SK-N-SH (cell line): ENCODE results near the gene MET. TPM values are rescaled to one million over a fixed set of nuclear protein-coding genes. Genes with fewer than 3 reads are reported as not detected.

Experiments used
- CTCF ChIA-PET: fragments of 300-600, 350-600 bp; formaldehyde crosslinking; extraction: SDS; loops from one replicate; lab custom pipeline; 2021; lab: Yijun Ruan, JAX
- POLR2A ChIA-PET: fragments of 350-600 bp; sonication (Branson Sonifier 250); formaldehyde crosslinking; extraction: SDS; loops from one replicate; lab custom pipeline; 2020; ENCODE audit warnings: antibody characterized with exemption, inconsistent platforms; lab: Yijun Ruan, JAX
- DNase-seq: peaks from one replicate; pipeline ENCODE4 v3.0.0; 2012
- H2AFZ ChIP-seq: fragments of 200-600 bp; sonication (generic); 2 replicates; pipeline ENCODE4 v1.8.1; 2016; ENCODE audit warnings: antibody characterized with exemption, mild to moderate bottlenecking, low read depth
- H3F3A ChIP-seq: fragments of 200-600 bp; sonication (generic); replicated peaks from 2 replicates; pipeline ENCODE3; 2016; ENCODE audit warnings: antibody characterized with exemption, mild to moderate bottlenecking; ENCODE audit not compliant: insufficient read depth
- H3K27ac ChIP-seq, 2 experiments: fragments of 200-500 bp in 1 of 2; fragments of 200-600 bp in 1 of 2; sonication (Bioruptor generic) in 1 of 2; sonication (generic), shearing (Covaris generic) in 1 of 2; 2 replicates each; pipeline versions ENCODE4 v1.5.1 to v1.6.1; 2014 to 2016; ENCODE audit warnings: low read depth in 2 of 2, inconsistent platforms in 1 of 2, low read length in 1 of 2, mild to moderate bottlenecking in 1 of 2, mixed read lengths in 1 of 2
- H3K27me3 ChIP-seq: fragments of 200-600 bp; sonication (generic), shearing (Covaris generic); 2 replicates; pipeline ENCODE4 v1.6.1; 2016; ENCODE audit warnings: mixed run types; ENCODE audit not compliant: insufficient read depth
- H3K36me3 ChIP-seq, 2 experiments: fragments of 200-500 bp in 1 of 2; fragments of 200-600 bp in 1 of 2; sonication (Bioruptor generic) in 1 of 2; sonication (generic) in 1 of 2; replicated peaks in 1 of 2; 2 replicates each; pipeline versions ENCODE3 to v1.5.1; 2014 to 2016; ENCODE audit warnings: low read length in 1 of 2, mild to moderate bottlenecking in 1 of 2; ENCODE audit not compliant: insufficient read depth in 2 of 2, control insufficient read depth in 1 of 2
- H3K4me1 ChIP-seq, 2 experiments: fragments of 200-500 bp in 1 of 2; fragments of 200-600 bp in 1 of 2; sonication (Bioruptor generic) in 1 of 2; sonication (generic), shearing (Covaris generic) in 1 of 2; 2 replicates each; pipeline versions ENCODE4 v1.5.1 to v1.6.1; 2014 to 2016; ENCODE audit warnings: low read depth in 1 of 2, low read length in 1 of 2, mixed run types in 1 of 2; ENCODE audit not compliant: insufficient read depth in 2 of 2, control insufficient read depth in 1 of 2
- H3K4me2 ChIP-seq: fragments of 200-600 bp; sonication (generic), shearing (Covaris generic); 2 replicates; pipeline ENCODE4 v1.6.1; 2017; ENCODE audit warnings: mixed run types
- H3K4me3 ChIP-seq, 2 experiments: fragments of 200-500 bp in 1 of 2; fragments of 200-600 bp in 1 of 2; sonication (Bioruptor generic) in 1 of 2; sonication (generic), shearing (Covaris generic) in 1 of 2; 2 replicates each; pipeline versions ENCODE4 v1.5.1 to v1.8.1; 2014 to 2016; ENCODE audit warnings: low read depth in 2 of 2, inconsistent platforms in 1 of 2, low read length in 1 of 2, mild to moderate bottlenecking in 1 of 2, mixed read lengths in 1 of 2, moderate library complexity in 1 of 2
- H3K79me2 ChIP-seq: fragments of 200-600 bp; sonication (generic); 2 replicates; pipeline ENCODE4 v1.8.1; 2017; ENCODE audit warnings: mild to moderate bottlenecking; ENCODE audit not compliant: insufficient read depth
- H3K9ac ChIP-seq: fragments of 200-600 bp; sonication (generic); 2 replicates; pipeline ENCODE4 v1.6.1; 2017; ENCODE audit warnings: mixed run types
- H3K9me2 ChIP-seq: fragments of 200-600 bp; sonication (generic); 2 replicates; pipeline ENCODE4 v1.6.1; 2017; ENCODE audit warnings: mixed run types
- H3K9me3 ChIP-seq: fragments of 200-600 bp; sonication (generic); 2 replicates; pipeline ENCODE4 v1.6.1; 2017; ENCODE audit warnings: mixed run types, mild to moderate bottlenecking, moderate library complexity
- H4K20me1 ChIP-seq: fragments of 200-600 bp; sonication (generic); 2 replicates; pipeline ENCODE4 v1.6.1; 2017; ENCODE audit warnings: mild to moderate bottlenecking, mixed run types; ENCODE audit not compliant: insufficient read depth
- CHD2 ChIP-seq: fragments of 150-350 bp; IDR thresholded peaks from 2 replicates; pipeline ENCODE4 v1.6.1; 2018; ENCODE audit warnings: low read length; ENCODE audit not compliant: partially characterized antibody
- ELF1 ChIP-seq: IDR thresholded peaks from 2 replicates; pipeline ENCODE4 v1.4.0; 2012
- FOSL2 ChIP-seq: IDR thresholded peaks from 2 replicates; pipeline ENCODE4 v1.4.0; 2012; ENCODE audit warnings: low read depth, mild to moderate bottlenecking, moderate library complexity, borderline replicate concordance
- MEF2A ChIP-seq: IDR thresholded peaks from 2 replicates; pipeline ENCODE4 v1.4.0; 2012; ENCODE audit warnings: low read depth, borderline replicate concordance
- MXI1 ChIP-seq: IDR thresholded peaks from 2 replicates; pipeline ENCODE4 v1.6.1; 2012; ENCODE audit warnings: mild to moderate bottlenecking, low read depth, low read length, improper control_type of control experiment
- RCOR1 ChIP-seq: fragments of 150-350 bp; IDR thresholded peaks from 2 replicates; pipeline ENCODE4 v1.6.1; 2017; ENCODE audit warnings: antibody characterized with exemption, low read length
- RFX5 ChIP-seq: IDR thresholded peaks from 2 replicates; pipeline ENCODE4 v1.6.1; 2012; ENCODE audit warnings: mild to moderate bottlenecking, improper control_type of control experiment, low read length
- RXRA ChIP-seq: IDR thresholded peaks from 2 replicates; pipeline ENCODE4 v1.4.0; 2012; ENCODE audit warnings: low read depth, mild to moderate bottlenecking, borderline replicate concordance
- SIN3A ChIP-seq: IDR thresholded peaks from 2 replicates; pipeline ENCODE4 v1.6.1; 2012; ENCODE audit warnings: low read depth, mild to moderate bottlenecking, low read length, moderate library complexity, borderline replicate concordance
- TAF1 ChIP-seq: IDR thresholded peaks from 2 replicates; pipeline ENCODE4 v1.6.1; 2012; ENCODE audit warnings: low read depth, mild to moderate bottlenecking, low read length, moderate library complexity, borderline replicate concordance
- TEAD4 ChIP-seq: IDR thresholded peaks from 2 replicates; pipeline ENCODE4 v1.4.0; 2012; ENCODE audit warnings: mild to moderate bottlenecking, borderline replicate concordance; ENCODE audit not compliant: insufficient read depth
- YY1 ChIP-seq: IDR thresholded peaks from 2 replicates; pipeline ENCODE4 v1.4.0; 2012; ENCODE audit warnings: low read depth, mild to moderate bottlenecking
- WGBS: methylation state at CpG from one replicate; pipeline ENCODE4 v1.1.6; 2017; ENCODE audit warnings: low lambda C conversion rate; 5-methylcytosine and 5-hydroxymethylcytosine counted together
- polyA plus RNA-seq, 3 experiments: library from polyadenylated mRNA; depleted of rRNA; stranded (reverse); fragments of >200 nt; gene quantifications; 2 replicates each; pipeline ENCODE4 v1.2.3, GENCODE V29; 2012
- TF ChIP-seq, protein P1 (sequence below): IDR thresholded peaks from 2 replicates; pipeline ENCODE4 v1.4.0; 2012; ENCODE audit warnings: low read depth, borderline replicate concordance
- TF ChIP-seq, protein P2 (sequence below): IDR thresholded peaks from 2 replicates; pipeline ENCODE4 v1.4.0; 2012; ENCODE audit warnings: low read depth
- TF ChIP-seq, protein P3 (sequence below): fragments of 150-350 bp; IDR thresholded peaks from 2 replicates; pipeline ENCODE4 v1.6.1; 2017; ENCODE audit warnings: antibody characterized with exemption, low read length, low read depth, borderline replicate concordance

MET gene
- polyA plus RNA-seq, 1 of the 3 experiments (the other 2 are of a cell fraction) = 38.7 TPM

DNA sequence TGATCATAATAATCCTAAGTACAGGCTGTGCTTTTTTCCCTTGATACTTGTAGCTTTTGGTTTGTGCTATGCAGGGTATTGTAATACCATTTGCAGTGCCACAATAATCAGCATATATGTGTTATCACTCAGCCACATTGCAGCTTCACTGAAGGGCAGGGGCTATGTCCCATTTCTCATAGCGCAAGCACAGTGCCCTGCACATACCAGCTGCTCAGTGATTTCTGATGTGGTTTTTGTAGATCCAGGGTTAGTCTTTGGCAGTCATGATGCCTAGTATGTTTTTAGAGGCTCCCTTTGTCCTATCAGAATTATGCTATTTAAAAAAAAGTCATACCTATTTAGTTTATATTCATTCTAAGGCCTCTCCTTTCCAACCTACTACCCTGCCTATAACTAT is 25.8 kb downstream of the MET start:
- H3K27ac ChIP-seq = no peak overlapping the region; a peak in 1 of 4 replicates
- 75% methylated on average over 1 of the region's 1 CpG for WGBS
- POLR2A ChIA-PET = no interaction called here
- H2AFZ ChIP-seq = no peak overlapping the region
- H3K4me3 ChIP-seq = no peak overlapping the region
- no peaks in the 10 kb centered on the region for H3K9me3 ChIP-seq
- H3F3A ChIP-seq = peaks cover 15% of the 10 kb centered on the region
- peaks cover 17 to 26% of the 10 kb centered on the region in 2 experiments for H3K36me3 ChIP-seq
- CTCF ChIA-PET = no interaction called here
- H3K79me2 ChIP-seq = peaks cover 17% of the 10 kb centered on the region; the same call in 1 of the 2 replicates
- H3K27me3 ChIP-seq = peaks cover 8% of the 10 kb centered on the region; the same call in 1 of the 2 replicates
- no peak overlapping the region for H3K9ac ChIP-seq
- H3K4me2 ChIP-seq = no peak overlapping the region
- DNase-seq = no peak
- H3K9me2 ChIP-seq = no peaks in the 10 kb centered on the region
- H3K4me1 ChIP-seq = no peaks in the 10 kb centered on the region; a peak in 2 of 4 replicates
- TF ChIP-seq CHD2 = no peak
- TF ChIP-seq, protein P1, sequence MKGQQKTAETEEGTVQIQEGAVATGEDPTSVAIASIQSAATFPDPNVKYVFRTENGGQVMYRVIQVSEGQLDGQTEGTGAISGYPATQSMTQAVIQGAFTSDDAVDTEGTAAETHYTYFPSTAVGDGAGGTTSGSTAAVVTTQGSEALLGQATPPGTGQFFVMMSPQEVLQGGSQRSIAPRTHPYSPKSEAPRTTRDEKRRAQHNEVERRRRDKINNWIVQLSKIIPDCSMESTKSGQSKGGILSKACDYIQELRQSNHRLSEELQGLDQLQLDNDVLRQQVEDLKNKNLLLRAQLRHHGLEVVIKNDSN = no peak
- no peaks in the 10 kb centered on the region for H4K20me1 ChIP-seq

DNA sequence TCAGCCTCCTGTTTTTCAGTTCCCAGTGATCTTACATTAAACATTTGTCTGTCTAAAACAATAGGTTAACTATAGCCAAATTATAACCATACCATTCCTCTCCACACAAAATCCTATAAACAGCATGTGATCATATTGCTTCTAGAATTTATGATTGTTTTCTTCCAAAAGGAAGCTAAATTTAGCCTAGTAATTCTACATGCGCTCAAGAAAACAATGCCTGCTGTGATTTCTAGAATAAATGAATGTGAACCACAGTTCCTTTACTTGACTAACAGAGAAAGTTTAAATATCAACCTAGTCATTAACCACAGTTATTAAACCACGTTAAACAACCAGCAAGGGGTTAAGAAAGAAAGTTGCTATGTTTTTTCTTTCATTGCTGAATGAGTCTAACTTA is 26.4 kb downstream of the MET start:
- Histone ChIP-seq H3K4me2 (no peak overlapping the region), H3F3A (peaks cover 12% of the 10 kb centered on the region), H2AFZ (no peak overlapping the region), H3K9ac (no peak overlapping the region), H3K79me2 (peaks cover 22% of the 10 kb centered on the region; the same call in 1 of the 2 replicates), H3K27me3 (peaks cover 8% of the 10 kb centered on the region; the same call in 1 of the 2 replicates), H3K4me1 (no peaks in the 10 kb centered on the region; a peak in 2 of 4 replicates), H3K4me3 (no peak overlapping the region), H3K9me3 (no peaks in the 10 kb centered on the region), H3K36me3 (peaks cover 17 to 26% of the 10 kb centered on the region in 2 experiments), H3K27ac (peak overlapping the region; percentile 9 to 53; a peak in 2 of 4 replicates), H4K20me1 (no peaks in the 10 kb centered on the region), H3K9me2 (no peaks in the 10 kb centered on the region)
- ChIA-PET CTCF (interaction anchor here (0.7 kb wide), 2 partner anchors 33 to 350 kb away, joined by 3 read pairs; no protein-coding TSS in a partner anchor), POLR2A (no interaction called here)
- WGBS = 28% methylated on average over 2 of the region's 2 CpGs
- no peak for DNase-seq
- TF ChIP-seq SIN3A = no peak
- no peak for TF ChIP-seq TAF1
- no peak for TF ChIP-seq ELF1
- TF ChIP-seq, protein P2, sequence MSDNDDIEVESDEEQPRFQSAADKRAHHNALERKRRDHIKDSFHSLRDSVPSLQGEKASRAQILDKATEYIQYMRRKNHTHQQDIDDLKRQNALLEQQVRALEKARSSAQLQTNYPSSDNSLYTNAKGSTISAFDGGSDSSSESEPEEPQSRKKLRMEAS = no peak
- TF ChIP-seq, protein P3, sequence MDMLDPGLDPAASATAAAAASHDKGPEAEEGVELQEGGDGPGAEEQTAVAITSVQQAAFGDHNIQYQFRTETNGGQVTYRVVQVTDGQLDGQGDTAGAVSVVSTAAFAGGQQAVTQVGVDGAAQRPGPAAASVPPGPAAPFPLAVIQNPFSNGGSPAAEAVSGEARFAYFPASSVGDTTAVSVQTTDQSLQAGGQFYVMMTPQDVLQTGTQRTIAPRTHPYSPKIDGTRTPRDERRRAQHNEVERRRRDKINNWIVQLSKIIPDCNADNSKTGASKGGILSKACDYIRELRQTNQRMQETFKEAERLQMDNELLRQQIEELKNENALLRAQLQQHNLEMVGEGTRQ = no peak
- TF ChIP-seq TEAD4 = no peak
- no peak for TF ChIP-seq RXRA
- TF ChIP-seq RCOR1 = no peak
- no peak for TF ChIP-seq YY1
- no peak for TF ChIP-seq FOSL2
- no peak for TF ChIP-seq RFX5
- no peak for TF ChIP-seq MXI1
- no peak for TF ChIP-seq MEF2A
